CD4-positive, alpha-beta T cell treated with Interleukin-6 at 100 ng/mL for 8 hours (primary cell): ENCODE results near the gene ZBTB11.
"Not testable (repeated sequence)": the region's sequence is repeated elsewhere in the genome, so short reads cannot be mapped to it uniquely, and the experiment has no call there.

Source experiments
- DNase-seq: peaks from one replicate; pipeline ENCODE4 v3.0.0-alpha.2; 2020; ENCODE audit warnings: mixed read lengths, low spot score

The ZBTB11 gene

GRCh38 chr3:101691685-101692671, 15.0 kb upstream of the ZBTB11 start:
- not testable (repeated sequence) for DNase-seq

- no peak for DNase-seq
Observed at GRCh38 chr3:101690972-101691371, 14.0 kb upstream of the ZBTB11 start.

- no peak for DNase-seq
Observed at GRCh38 chr3:101689286-101689685, 12.4 kb upstream of the ZBTB11 start.

GRCh38 chr3:101687142-101687931, 10.4 kb upstream of the ZBTB11 start:
- DNase-seq = no peak

GRCh38 chr3:101685870-101686307, 9.0 kb upstream of the ZBTB11 start:
- DNase-seq = no peak

GRCh38 chr3:101685050-101685400, 8.1 kb upstream of the ZBTB11 start:
- no peak for DNase-seq

- no peak for DNase-seq
Observed at GRCh38 chr3:101680466-101680865, 3.5 kb upstream of the ZBTB11 start.

- not testable (repeated sequence) for DNase-seq
Observed at GRCh38 chr3:101678837-101679236, 1.9 kb upstream of the ZBTB11 start.

GRCh38 chr3:101677436-101678286, 729 bp upstream of the ZBTB11 start:
- no peak for DNase-seq

GRCh38 chr3:101676216-101676764, 642 bp downstream of the ZBTB11 start:
- peak; percentile 94 for DNase-seq

GRCh38 chr3:101675709-101676215, 1.2 kb downstream of the ZBTB11 start:
- DNase-seq = no peak

- DNase-seq = no peak
Observed at GRCh38 chr3:101674518-101674917, 2.4 kb downstream of the ZBTB11 start.

- no peak for DNase-seq
Observed at GRCh38 chr3:101673953-101674352, 3.0 kb downstream of the ZBTB11 start.

- DNase-seq = no peak
Observed at GRCh38 chr3:101671014-101671413, 5.9 kb downstream of the ZBTB11 start.

GRCh38 chr3:101667844-101668243, 9.1 kb downstream of the ZBTB11 start:
- DNase-seq = no peak

- no peak for DNase-seq
Observed at GRCh38 chr3:101667331-101667730, 9.6 kb downstream of the ZBTB11 start.

- no peak for DNase-seq
Observed at GRCh38 chr3:101665851-101666250, 11.1 kb downstream of the ZBTB11 start.

GRCh38 chr3:101665357-101665756, 11.6 kb downstream of the ZBTB11 start:
- no peak for DNase-seq

GRCh38 chr3:101660714-101661113, 16.2 kb downstream of the ZBTB11 start:
- DNase-seq = no peak

- no peak for DNase-seq
Observed at GRCh38 chr3:101656651-101657050, 20.3 kb downstream of the ZBTB11 start.

GRCh38 chr3:101646726-101647125, 30.2 kb downstream of the ZBTB11 start:
- no peak for DNase-seq
